Measurements from ENCODE around the gene XXYLT1.

- TF ChIP-seq CTCF (conservative IDR thresholded peaks at IDR 0.05; ENCODE audit: low read depth, low read length) (no peak), EZH2 (IDR thresholded peaks at IDR 0.05; ENCODE audit: borderline replicate concordance, low read depth, low read length, poor library complexity, severe bottlenecking) (no peak)
Measured at GRCh38 chr3:195247086-195247862, 23.7 kb downstream of the XXYLT1 start.
